ENCODE data around the gene PLS3. TPM values are rescaled to one million over a fixed set of nuclear protein-coding genes. Genes with fewer than 3 reads are reported as not detected.

Gene PLS3
- total and polyA plus RNA-seq, 2 of the 13 experiments (the other 11 are each of a cell fraction or from before 2014, with no cell fraction given) = 55.7 to 99.9 TPM

- no peak for ATAC-seq
- no TSS peak for BruUV-seq (replicated peaks)
- H3K27ac ChIP-seq (ENCODE audit: extremely low read length, insufficient read depth, low read length) = no peak overlapping the region
These were observed 64.8 kb downstream of the PLS3 start for GRCh38 chrX:115625572-115626301.

More at GRCh38 chrX:115625572-115626301, 64.8 kb downstream of the PLS3 start:
- H4K20me1 ChIP-seq (ENCODE audit: insufficient read depth, low read length) = no peaks in the 10 kb centered on the region
- DNase-seq (ENCODE audit: low spot score) (no peak), FAIRE-seq (peak; percentile 8)
- no peak overlapping the region for H3K9ac ChIP-seq (ENCODE audit: insufficient read depth, low read depth, low read length)
- WGBS (ENCODE audit: low lambda C conversion rate) = 99% methylated on average over 6 of the region's 6 CpGs
- H3K36me3 ChIP-seq (replicated peaks in 1 of 2; ENCODE audit: control insufficient read depth in 1 of 2, insufficient read depth in 2 of 2, low read length in 2 of 2) = peaks cover 0 to 9% of the 10 kb centered on the region in 2 experiments; a peak in 1 of 5 replicates
- H3K27me3 ChIP-seq (ENCODE audit: control insufficient read depth in 1 of 2, insufficient read depth in 2 of 2, low read length in 2 of 2) = no peaks in the 10 kb centered on the region
- in situ Hi-C loops (cut with HindIII; ENCODE audit: extremely low pct_ligation_motif_present, low pct_unique_long_range_greater_than_20kb) (no loop called here), intact Hi-C loops (cut with micrococcal nuclease; ENCODE audit: unreplicated experiment) (no loop called here)
- no peaks in the 10 kb centered on the region for H3K79me2 ChIP-seq (ENCODE audit: insufficient read depth, low read length)
- ChIA-PET POLR2A (no interaction called here), CTCF (ENCODE audit: low intra/inter-chr PET ratio, low total read pairs) (no interaction called here)
- TF ChIP-seq ZSCAN12 (CRISPR knock-in tag; IDR thresholded peaks at IDR 0.05) (no peak), NRL (CRISPR knock-in tag; IDR thresholded peaks at IDR 0.05; ENCODE audit: borderline replicate concordance) (no peak), REXO4 (CRISPR knock-in tag; IDR thresholded peaks at IDR 0.05; ENCODE audit: borderline replicate concordance) (no peak), KDM5A (IDR thresholded peaks at IDR 0.05; ENCODE audit: borderline replicate concordance, low read length) (no peak), ZNF12 (CRISPR knock-in tag; IDR thresholded peaks at IDR 0.05) (no peak), HNF1B (CRISPR knock-in tag; IDR thresholded peaks at IDR 0.05) (no peak), ADNP (CRISPR knock-in tag; IDR thresholded peaks at IDR 0.05) (no peak), NFRKB (IDR thresholded peaks at IDR 0.05) (no peak), HBP1 (CRISPR knock-in tag; IDR thresholded peaks at IDR 0.05; ENCODE audit: low read depth) (no peak), GLI4 (CRISPR knock-in tag; IDR thresholded peaks at IDR 0.05; ENCODE audit: borderline replicate concordance) (no peak), TAF15 (IDR thresholded peaks at IDR 0.05; ENCODE audit: low read depth, low read length, poor library complexity, severe bottlenecking) (no peak), ZEB1 (IDR thresholded peaks at IDR 0.05; ENCODE audit: insufficient replicate concordance, low read depth) (no peak), ZNF569 (CRISPR knock-in tag; IDR thresholded peaks at IDR 0.05; ENCODE audit: borderline replicate concordance) (no peak)
- no peaks in the 10 kb centered on the region for H3K9me3 ChIP-seq (ENCODE audit: low read length)
- H3K4me1 ChIP-seq (ENCODE audit: insufficient read depth, low read length) = no peaks in the 10 kb centered on the region
- H2AFZ ChIP-seq (ENCODE audit: low read length) = no peak overlapping the region
- H3K4me2 ChIP-seq (ENCODE audit: low read depth, low read length) = no peak overlapping the region
- H3K4me3 ChIP-seq (replicated peaks in 1 of 3; ENCODE audit: insufficient read depth in 1 of 3, low read depth in 2 of 3, low read length in 3 of 3) = no peak overlapping the region
